Occipital lobe (tissue), 2 donors: ENCODE results near the gene FGR. TPM values are rescaled to one million over a fixed set of nuclear protein-coding genes. Genes with fewer than 3 reads are reported as not detected.
"Not testable (repeated sequence)": the region's sequence is repeated elsewhere in the genome, so short reads cannot be mapped to it uniquely, and the experiment has no call there.

Source experiments
- DNase-seq: peaks from one replicate; lab custom pipeline; 2025; lab: John Stamatoyannopoulos, UW
- total RNA-seq: library from RNA; depleted of rRNA; stranded (reverse); fragments of >200 nt; gene quantifications from one replicate; pipeline ENCODE4 v1.2.3, GENCODE V29; 2014

The FGR gene
- total RNA-seq, 1 donor from 2014 or later, result 0.78 TPM

GRCh38 chr1:27635396-27636142, 584 bp upstream of the FGR start:
- DNase-seq, result no peak

- DNase-seq, result no peak
These were observed 604 bp downstream of the FGR start for GRCh38 chr1:27634177-27634984.

GRCh38 chr1:27633640-27634176, 1.3 kb downstream of the FGR start:
- no peak for DNase-seq

DNA sequence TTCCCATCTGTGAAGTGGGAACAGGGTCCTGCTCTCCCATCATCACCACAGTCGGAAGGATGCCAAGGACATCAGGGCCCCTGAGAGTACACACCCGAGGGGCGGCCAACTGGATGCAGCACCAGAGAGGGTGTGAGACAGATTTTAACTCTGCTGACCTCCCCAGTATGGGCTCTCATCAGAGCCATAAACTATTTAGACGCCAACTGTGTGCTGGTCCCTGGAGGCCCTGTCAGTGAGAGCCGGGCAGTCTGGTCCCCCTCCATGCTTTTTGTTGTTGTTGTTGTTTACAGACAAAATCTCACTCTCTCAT, 1.7 kb downstream of the FGR start:
- DNase-seq, result no peak

GRCh38 chr1:27632387-27633297, 2.3 kb downstream of the FGR start:
- no peak for DNase-seq

DNA sequence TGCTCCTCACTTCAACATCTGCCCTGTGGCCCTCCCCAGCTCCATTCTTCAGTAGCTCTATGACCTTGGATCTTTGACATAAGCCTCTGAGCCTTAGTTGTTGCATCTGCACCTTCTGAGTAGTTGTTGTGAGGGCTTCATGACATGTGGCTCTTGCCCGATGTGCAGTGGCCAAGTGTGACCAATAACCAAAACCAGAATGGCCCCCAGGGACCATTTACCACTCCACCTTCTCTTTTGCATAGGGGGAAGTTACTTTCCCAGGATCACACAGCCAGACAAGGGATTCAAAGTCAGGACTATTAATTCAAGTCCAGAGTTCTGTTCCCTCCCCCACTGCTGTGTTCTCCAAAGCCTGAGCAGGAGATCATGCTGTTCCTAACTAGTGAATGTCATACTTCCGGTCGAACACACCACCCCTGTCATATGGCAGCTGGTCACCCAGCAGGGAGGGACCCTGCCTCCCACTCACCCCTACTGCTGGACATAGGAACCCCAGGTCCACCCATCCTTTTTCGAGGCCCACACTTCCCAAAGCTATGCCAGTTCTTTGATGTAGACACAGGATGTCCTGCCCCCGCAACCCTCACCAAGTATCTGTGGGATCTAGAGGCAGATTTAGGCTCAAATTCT, 4.0 kb downstream of the FGR start:
- DNase-seq, result no peak

DNA sequence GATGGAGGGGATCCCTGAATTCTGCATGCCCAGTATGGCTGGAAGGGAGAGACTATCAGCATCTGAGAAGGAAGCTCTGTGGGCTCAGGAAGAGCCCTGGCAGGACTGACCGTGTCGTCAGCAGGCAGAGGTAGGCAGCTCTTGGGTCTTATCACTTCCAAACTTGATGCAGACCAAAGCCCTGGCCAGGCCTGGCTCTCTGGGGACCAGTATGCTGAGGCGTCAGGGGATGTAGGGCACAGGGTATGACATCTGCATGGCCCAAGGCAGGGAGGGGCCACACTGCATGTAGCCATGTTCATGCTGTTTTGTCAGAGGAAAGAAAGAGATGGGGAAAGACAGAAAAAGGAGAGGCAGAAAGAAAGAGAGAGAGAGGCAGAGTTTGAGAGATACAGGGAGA, 6.3 kb downstream of the FGR start:
- DNase-seq, result no peak

GRCh38 chr1:27627733-27628132, 7.3 kb downstream of the FGR start:
- not testable (repeated sequence) for DNase-seq

DNA sequence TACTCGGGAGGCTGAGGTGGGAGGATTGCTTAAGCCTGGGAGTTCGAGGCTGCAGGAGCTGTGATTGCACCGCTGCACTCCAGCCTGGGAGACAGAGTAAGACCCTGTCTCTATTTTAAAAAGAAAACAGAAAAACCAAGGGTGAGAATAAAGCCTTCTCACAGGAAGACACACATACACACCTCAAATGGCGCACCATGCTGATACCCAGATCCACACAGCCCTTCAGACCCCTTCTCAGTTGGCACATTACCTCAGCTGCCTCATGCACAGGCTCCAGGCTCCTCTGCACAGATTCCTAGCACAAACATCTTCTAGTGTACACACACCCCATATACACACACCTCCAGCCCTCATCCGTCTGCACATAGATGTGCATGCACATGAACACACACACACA, 7.9 kb downstream of the FGR start:
- DNase-seq, result no peak

DNA sequence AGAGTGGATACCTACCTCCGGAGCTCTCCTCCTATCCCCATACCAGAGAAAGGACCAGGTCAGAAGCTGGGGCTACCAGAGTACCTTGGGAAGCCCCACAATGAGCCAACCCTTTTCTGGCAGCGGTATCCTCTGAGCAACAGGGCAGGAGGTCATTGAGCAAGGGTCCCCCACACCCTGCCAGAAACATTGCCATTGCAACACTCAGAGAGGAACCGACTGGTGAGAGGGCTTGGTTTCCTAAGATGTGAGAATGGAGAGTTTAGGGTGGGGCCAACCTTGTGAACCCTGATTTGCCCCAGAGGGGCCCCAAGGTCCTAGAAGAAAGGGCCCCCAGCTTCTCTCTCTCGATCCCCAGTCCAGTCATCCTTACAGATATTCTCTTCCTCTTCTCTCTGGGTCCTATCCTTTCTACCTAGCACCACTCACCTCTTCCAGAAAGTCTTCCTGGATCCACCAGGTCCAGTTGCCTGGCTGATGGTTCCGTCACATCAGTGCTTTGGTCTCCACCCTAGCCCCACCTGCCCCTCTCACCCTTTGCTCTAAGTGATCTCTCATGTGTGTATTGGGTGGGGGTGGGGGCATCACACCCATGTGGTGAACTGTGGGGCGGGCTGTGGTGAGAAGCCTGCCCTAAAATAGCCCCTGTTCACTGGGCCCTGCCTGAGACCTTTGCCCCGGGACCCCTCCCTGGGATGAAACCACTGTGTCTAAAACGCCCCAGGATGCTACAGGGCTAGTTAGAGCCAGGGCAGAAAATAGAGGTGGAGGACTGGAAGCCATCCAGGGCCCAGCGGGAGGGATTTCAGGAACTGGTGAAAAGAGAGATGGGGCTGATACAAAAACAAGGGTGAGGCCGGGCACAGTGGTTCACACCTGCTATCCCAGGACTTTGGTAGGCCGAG, 8.7 kb downstream of the FGR start:
- DNase-seq, result no peak

DNA sequence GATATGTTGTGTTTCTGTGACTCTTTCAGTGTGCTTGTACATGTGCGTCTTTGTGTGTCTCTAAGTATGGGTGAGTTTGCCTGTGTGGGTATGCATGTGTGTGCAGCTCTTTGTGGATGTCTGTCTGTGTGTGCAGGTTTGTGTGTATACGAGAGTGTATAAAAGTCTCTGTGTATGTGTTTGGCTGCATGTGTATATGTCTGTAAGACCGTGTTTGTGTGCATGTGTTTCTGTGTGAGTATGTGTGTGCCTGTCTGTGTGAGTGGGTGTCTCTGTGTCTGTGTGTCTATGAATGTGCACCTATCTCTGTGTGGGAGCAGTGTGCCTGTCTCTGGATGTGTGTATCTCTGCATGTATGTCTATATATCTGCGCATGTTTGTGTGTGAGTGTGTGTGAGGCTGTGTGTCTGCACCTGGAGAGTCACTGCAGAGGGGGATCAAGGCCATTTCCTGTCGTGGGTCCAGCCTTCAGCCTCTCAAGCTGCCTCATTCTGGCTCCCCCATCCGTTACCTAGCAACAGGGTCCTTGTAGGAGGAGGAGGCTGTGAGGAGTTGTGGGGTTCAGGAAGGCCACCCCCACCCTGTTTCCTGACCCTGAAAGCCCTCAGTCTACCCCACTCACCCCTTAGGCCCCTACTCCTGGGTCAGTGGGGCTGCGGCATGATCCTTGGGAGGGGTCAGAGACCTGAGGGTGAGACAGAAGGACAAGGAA, 10.4 kb downstream of the FGR start:
- no peak for DNase-seq

DNA sequence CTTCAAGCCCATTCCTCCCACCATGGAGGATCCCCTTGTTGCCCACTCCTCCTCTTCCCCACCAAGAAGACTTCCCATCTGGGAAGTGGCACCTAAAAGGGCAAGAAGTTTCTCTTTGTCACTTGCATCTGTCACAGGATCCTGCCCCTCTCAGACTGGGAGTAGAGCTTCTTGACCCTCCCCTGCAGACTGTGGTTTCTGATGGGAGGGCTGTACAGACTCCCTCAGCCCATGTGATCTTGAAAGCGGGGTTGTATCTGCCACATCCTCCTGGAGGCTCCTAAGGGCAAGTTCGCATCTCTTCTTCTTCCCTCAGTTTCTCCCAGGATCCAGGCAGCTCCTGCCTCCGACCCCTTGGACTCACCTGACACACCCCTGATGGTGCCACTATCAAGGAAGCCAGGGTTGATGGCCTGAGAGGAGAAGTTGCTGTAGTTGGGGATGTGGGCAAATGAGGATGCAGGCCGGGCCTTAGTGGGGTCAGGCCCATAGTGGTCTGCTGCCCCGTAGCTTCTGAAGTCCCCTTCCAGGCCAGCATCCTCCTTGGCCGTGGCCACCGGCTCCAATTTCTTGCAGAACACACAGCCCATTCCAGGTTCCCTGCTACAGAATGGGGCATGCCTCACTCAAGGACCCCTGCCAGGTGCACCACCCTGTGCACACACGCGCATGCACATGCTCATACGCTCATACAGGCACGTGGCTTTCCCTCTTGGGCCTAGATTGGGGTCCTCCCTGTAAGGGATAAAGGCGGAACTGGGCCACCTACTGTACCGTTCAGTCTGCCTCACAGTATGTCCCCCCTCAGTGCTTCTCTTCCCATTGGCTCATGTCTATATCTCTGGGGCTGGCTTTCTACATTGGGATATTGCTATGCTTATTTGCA, 11.4 kb downstream of the FGR start:
- no peak for DNase-seq

DNA sequence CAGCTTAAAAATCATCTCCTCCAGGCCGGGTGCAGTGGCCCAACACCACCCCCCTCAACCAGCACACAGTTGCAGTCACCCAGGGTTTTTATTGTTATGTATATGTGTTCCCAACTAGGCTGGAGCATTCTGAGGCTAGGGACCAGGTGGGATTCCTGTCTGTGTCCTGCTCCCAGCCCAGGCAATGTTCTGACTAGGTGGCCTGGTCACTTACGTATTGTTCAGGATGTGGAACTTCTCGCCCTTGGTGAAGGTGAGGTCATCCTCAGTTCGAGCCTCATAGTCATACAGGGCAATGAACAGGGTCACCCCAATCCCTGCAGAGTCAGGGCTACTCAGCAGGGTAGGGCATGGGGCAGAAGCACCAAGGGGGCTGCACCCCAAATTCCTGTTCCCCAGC, 12.2 kb downstream of the FGR start:
- no peak for DNase-seq

DNA sequence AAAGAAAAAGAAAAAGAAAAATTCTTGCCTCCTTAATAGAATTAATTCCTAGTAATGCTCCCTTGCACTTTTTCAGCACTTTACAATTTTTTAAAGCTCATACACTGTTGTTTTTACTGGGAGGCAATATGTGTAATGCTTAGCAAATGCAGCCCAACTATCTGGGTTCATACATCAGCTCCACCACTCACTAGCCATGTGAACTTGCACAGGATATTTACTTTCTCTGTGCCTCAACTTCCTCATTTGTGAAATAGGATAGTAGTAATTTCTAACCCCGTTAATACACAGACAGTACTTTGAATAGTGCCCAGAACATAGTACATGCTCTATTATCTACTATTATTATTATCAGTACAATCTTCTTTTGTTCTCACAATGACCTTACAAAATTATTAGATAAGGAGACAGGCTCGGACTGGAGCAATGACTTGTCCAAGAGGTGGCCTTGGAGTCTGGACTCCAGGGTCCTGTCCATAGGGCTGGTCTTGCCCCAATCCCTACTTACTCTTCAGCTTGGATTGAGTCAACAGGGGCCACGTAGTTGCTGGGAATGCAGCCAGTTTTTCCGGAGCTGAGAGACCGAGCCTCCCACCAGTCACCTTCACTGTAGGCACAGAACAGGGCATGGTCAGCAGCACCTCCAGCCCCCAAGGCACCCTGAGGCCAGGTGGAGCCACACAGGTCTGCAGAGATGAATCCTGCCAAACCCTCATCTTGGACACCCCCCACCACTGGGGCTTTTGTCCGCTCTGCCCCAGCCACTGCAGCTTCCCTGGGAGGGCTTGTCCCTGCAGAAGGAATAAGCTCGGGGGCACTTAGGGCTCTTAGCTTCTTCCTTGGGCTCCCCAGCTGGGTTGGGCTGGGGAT, 13.7 kb downstream of the FGR start:
- no peak for DNase-seq

DNA sequence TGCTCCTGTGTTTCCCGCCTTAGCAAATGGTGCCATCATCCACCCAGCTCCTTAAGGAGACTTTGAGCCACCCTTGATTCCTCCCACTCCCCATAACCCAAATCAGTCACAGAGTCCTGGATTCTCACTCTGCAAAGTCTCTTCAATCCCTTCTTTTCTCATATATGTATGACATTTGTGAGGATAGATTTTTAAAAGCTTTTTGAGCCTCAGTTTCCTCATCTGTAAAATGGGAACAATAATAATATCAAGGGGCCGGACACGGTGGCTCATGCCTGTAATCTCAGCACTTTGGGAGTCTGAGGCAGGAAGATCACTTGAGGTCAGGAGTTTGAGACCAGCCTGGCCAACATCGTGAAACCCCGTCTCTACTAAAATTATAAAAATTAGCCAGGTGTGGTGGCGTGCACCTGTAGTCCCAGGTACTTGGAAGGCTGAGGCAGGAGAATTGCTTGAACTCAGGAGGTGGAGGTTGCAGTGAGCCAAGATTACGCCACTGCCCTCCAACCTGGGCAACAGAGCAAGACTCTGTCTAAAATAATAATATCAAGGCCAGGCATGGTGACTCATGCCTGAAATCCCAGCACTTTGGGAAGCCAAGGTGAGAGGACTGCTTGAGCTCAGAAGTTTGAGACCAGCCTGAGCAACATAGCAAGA, 15.1 kb downstream of the FGR start:
- not testable (repeated sequence) for DNase-seq

GRCh38 chr1:27618341-27619082, 16.5 kb downstream of the FGR start:
- DNase-seq, result no peak
